ENCODE results near the gene PACSIN2.

The PACSIN2 gene

DNA sequence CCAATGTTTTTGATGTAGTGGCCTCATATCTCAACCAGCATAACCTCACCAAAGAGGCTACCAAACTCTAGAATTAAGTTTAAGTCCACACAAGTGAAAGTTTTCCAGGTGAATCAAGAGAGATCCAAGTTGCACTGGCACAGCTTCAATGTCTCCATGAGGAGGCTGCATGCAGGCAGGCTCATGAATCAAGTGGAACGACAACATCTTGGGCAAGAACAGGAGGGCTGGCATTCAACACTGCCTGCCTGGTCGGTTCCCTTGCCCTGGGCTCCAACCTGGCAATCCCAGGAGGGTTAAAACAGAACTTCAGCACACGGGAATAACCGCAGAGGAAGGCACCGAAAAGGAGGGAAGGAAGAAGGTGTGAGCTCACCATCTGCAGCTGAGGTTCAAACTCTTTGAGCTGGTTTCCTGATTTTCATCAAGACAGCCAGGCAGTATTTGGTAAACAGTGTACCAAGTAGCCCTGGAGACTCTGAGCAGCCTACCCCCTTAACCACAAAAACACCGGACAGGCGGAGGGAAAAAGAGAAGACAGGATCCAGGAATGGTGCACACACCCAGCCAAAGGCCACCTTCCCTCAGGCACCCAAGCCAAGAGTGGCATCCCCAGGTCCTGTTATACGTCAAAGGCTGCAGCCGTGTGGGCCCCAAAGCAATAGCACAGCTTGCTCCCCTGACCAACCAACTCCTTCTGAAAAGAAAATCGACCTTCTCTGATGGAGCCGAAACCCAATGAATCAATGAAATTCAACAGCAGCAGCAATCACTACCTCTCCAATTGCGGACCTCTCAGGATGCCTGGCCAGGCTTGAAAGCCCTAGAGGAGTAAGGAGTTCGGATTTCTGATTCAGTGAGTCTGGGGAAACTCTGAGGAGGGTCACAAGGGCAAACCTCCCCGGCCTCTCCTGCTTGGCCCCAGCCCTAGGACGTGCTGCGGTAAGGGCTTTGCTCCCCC lies 1.3 kb downstream of the PACSIN2 start:
- peak overlapping the region; percentile 76 for H3K4me3 ChIP-seq (ENCODE audit: insufficient read depth, low read depth, low read length)
- H3K9me3 ChIP-seq (ENCODE audit: control insufficient read depth, low read length), result no peaks in the 10 kb centered on the region
- WGBS, 2 experiments, result 33 to 36% methylated on average over 14 to 16 of the region's 16 CpGs
- H3K4me1 ChIP-seq (ENCODE audit: control insufficient read depth, insufficient read depth, low read length), result peaks cover 13% of the 10 kb centered on the region
- H3K27ac ChIP-seq (ENCODE audit: insufficient read depth, low read depth, low read length, poor library complexity, severe bottlenecking), result no peak overlapping the region
- H3K36me3 ChIP-seq (ENCODE audit: control insufficient read depth, insufficient read depth, low read length), result no peaks in the 10 kb centered on the region
- H3K27me3 ChIP-seq (ENCODE audit: control insufficient read depth, insufficient read depth, low read length, poor library complexity, severe bottlenecking), result peaks cover 12% of the 10 kb centered on the region

DNA sequence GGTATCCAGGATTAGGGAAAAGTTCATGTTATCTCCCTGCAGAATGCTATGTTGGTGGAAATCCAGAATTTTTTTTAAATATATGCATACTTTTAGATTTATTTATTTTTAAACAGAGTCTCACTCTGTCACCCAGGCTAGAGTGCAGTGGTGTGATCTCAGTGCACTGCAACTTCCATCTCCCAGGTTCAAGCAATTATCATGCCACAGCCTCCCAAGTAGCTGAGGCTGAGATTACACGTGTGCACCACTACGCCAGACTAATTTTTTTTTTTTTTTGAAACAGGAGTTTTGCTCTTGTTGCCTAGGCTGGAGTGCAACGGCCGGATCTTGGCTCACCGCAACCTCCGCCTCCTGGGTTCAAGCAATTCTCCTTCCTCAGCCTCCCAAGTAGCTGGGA lies 2.6 kb downstream of the PACSIN2 start:
- H3K4me1 ChIP-seq (ENCODE audit: control insufficient read depth, insufficient read depth, low read length), result peaks cover 13% of the 10 kb centered on the region
- H3K27me3 ChIP-seq (ENCODE audit: control insufficient read depth, insufficient read depth, low read length, poor library complexity, severe bottlenecking), result peaks cover 12% of the 10 kb centered on the region
- H3K9me3 ChIP-seq (ENCODE audit: control insufficient read depth, low read length), result no peaks in the 10 kb centered on the region
- H3K36me3 ChIP-seq (ENCODE audit: control insufficient read depth, insufficient read depth, low read length), result no peaks in the 10 kb centered on the region
- no peak overlapping the region for H3K27ac ChIP-seq (ENCODE audit: insufficient read depth, low read depth, low read length, poor library complexity, severe bottlenecking)
- 93 to 94% methylated on average over 6 of the region's 6 CpGs for WGBS, 2 experiments
- no peak overlapping the region for H3K4me3 ChIP-seq (ENCODE audit: insufficient read depth, low read depth, low read length)

DNA sequence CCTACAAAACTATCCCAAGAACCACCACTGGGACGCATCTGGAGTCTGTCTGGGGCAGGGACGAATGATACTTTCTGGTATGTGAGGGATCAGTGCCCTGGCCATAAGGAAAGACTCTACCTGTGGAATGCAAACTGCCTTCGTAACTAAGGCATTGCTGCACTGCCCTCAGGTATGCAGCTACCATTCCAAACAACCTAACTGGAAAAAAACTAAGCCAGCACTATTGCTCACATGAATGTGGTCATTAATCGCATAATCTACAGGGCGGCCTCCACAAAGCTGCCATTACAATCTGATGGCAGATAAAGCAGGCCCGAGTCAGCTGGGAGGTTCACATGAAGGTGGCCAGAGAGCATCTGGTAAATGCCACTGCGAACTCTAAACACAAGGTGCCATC lies 3.9 kb downstream of the PACSIN2 start:
- H3K4me3 ChIP-seq (ENCODE audit: insufficient read depth, low read depth, low read length), result no peak overlapping the region
- no peaks in the 10 kb centered on the region for H3K36me3 ChIP-seq (ENCODE audit: control insufficient read depth, insufficient read depth, low read length)
- 94 to 95% methylated on average over 7 of the region's 7 CpGs for WGBS, 2 experiments
- peaks cover 8% of the 10 kb centered on the region for H3K27me3 ChIP-seq (ENCODE audit: control insufficient read depth, insufficient read depth, low read length, poor library complexity, severe bottlenecking)
- no peak overlapping the region for H3K27ac ChIP-seq (ENCODE audit: insufficient read depth, low read depth, low read length, poor library complexity, severe bottlenecking)
- H3K4me1 ChIP-seq (ENCODE audit: control insufficient read depth, insufficient read depth, low read length), result peaks cover 13% of the 10 kb centered on the region
- H3K9me3 ChIP-seq (ENCODE audit: control insufficient read depth, low read length), result no peaks in the 10 kb centered on the region

DNA sequence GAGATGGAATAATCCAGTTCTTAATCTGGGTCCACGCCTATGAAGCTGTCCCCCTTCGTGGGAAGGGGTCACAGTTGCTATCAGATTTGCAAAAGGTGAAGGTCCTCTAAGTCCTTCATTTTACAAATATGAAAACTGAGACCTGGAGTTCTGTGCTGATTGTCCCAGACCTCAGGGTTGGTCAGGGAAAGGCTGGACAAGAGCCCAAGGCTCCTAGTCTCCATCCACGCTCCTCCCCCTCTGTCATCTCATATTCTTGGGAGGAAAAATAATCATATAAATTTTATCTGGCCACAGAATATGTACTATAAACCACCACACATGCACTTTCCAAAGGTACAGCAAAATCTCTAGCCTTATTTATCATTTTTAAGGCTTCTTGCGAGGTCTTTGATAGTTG lies 5.5 kb downstream of the PACSIN2 start:
- Histone ChIP-seq H3K4me1 (ENCODE audit: control insufficient read depth, insufficient read depth, low read length) (peaks cover 13% of the 10 kb centered on the region), H3K9me3 (ENCODE audit: control insufficient read depth, low read length) (no peaks in the 10 kb centered on the region), H3K27ac (ENCODE audit: insufficient read depth, low read depth, low read length, poor library complexity, severe bottlenecking) (no peak overlapping the region), H3K4me3 (ENCODE audit: insufficient read depth, low read depth, low read length) (no peak overlapping the region), H3K36me3 (ENCODE audit: control insufficient read depth, insufficient read depth, low read length) (no peaks in the 10 kb centered on the region), H3K27me3 (ENCODE audit: control insufficient read depth, insufficient read depth, low read length, poor library complexity, severe bottlenecking) (no peaks in the 10 kb centered on the region)
- 90 to 95% methylated on average over 3 to 4 of the region's 4 CpGs for WGBS, 2 experiments

DNA sequence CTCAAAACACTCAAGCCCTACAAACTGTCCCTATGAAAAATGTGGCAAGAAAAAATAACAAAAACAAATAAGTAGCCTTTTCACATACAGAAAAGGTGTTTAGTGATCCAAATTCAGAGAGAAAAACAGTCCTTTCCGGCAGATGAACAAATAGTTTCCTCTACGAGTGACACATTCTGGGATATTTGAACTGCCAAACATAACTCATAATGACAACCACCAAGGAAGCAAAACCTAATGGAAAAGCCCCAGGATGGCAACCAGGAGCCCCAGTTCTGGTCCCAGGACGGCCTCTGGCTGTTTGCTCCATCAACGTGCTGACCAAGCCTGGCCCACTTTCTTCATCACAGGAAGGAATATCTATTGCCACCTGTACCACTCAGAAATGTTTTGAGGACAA lies 6.0 kb downstream of the PACSIN2 start:
- H3K27ac ChIP-seq (ENCODE audit: insufficient read depth, low read depth, low read length, poor library complexity, severe bottlenecking), result no peak overlapping the region
- H3K9me3 ChIP-seq (ENCODE audit: control insufficient read depth, low read length), result no peaks in the 10 kb centered on the region
- no peaks in the 10 kb centered on the region for H3K27me3 ChIP-seq (ENCODE audit: control insufficient read depth, insufficient read depth, low read length, poor library complexity, severe bottlenecking)
- 94 to 95% methylated on average over 4 of the region's 4 CpGs for WGBS, 2 experiments
- peaks cover 13% of the 10 kb centered on the region for H3K4me1 ChIP-seq (ENCODE audit: control insufficient read depth, insufficient read depth, low read length)
- H3K4me3 ChIP-seq (ENCODE audit: insufficient read depth, low read depth, low read length), result no peak overlapping the region
- no peaks in the 10 kb centered on the region for H3K36me3 ChIP-seq (ENCODE audit: control insufficient read depth, insufficient read depth, low read length)

DNA sequence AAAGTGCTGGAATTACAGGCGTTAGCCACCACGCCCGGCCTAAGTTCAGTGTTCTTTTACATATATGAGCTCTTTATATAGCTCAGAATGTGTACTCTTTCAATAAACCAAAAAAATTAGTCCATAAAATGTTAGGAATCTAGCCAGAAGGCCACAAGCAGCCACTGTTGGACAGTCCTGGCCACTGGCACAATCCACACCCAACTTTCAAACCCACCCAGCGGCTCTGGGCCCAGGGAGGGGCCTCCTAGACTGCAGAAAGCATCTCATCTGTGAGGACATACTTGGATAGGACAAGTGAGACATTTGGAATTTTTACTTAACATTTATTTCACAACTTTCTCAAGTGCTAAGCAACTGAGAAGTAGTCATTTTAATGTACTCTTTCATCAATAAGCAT lies 6.4 kb downstream of the PACSIN2 start:
- H3K4me3 ChIP-seq (ENCODE audit: insufficient read depth, low read depth, low read length), result no peak overlapping the region
- no peak overlapping the region for H3K27ac ChIP-seq (ENCODE audit: insufficient read depth, low read depth, low read length, poor library complexity, severe bottlenecking)
- H3K9me3 ChIP-seq (ENCODE audit: control insufficient read depth, low read length), result no peaks in the 10 kb centered on the region
- WGBS, 2 experiments, result 88 to 94% methylated on average over 2 to 4 of the region's 4 CpGs
- H3K27me3 ChIP-seq (ENCODE audit: control insufficient read depth, insufficient read depth, low read length, poor library complexity, severe bottlenecking), result no peaks in the 10 kb centered on the region
- H3K36me3 ChIP-seq (ENCODE audit: control insufficient read depth, insufficient read depth, low read length), result no peaks in the 10 kb centered on the region
- peaks cover 10% of the 10 kb centered on the region for H3K4me1 ChIP-seq (ENCODE audit: control insufficient read depth, insufficient read depth, low read length)

DNA sequence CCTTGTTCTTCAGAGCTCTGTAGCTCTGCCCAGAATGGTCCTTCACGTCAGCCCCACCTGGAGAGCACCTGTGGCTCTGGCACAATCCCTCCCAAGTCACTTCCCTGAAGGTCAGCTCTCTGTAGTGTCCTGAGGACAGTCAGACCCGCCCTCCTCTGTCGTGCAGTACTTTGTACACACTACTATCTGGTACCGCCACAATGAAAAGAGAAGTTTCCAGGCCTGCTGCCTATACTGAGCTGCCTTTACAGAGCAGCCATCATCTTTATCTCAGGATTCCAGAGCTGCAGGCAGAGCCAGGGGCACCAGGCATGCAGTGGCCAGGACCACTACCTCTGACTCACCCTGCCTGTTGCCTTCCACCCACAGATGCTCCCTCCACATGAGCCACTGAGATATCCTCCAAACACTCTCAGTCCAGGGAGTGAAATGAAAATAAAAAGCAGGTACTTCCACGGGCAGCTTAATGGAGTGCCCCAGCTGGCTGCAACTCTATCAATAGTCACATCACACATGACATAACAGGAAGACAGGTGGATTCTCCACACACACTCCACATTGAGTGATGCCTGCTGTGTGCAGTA lies 7.3 kb downstream of the PACSIN2 start:
- no peaks in the 10 kb centered on the region for H3K36me3 ChIP-seq (ENCODE audit: control insufficient read depth, insufficient read depth, low read length)
- no peak overlapping the region for H3K27ac ChIP-seq (ENCODE audit: insufficient read depth, low read depth, low read length, poor library complexity, severe bottlenecking)
- no peaks in the 10 kb centered on the region for H3K9me3 ChIP-seq (ENCODE audit: control insufficient read depth, low read length)
- 82 to 84% methylated on average over 5 of the region's 5 CpGs for WGBS, 2 experiments
- no peak overlapping the region for H3K4me3 ChIP-seq (ENCODE audit: insufficient read depth, low read depth, low read length)
- H3K4me1 ChIP-seq (ENCODE audit: control insufficient read depth, insufficient read depth, low read length), result peaks cover 3% of the 10 kb centered on the region
- no peaks in the 10 kb centered on the region for H3K27me3 ChIP-seq (ENCODE audit: control insufficient read depth, insufficient read depth, low read length, poor library complexity, severe bottlenecking)

DNA sequence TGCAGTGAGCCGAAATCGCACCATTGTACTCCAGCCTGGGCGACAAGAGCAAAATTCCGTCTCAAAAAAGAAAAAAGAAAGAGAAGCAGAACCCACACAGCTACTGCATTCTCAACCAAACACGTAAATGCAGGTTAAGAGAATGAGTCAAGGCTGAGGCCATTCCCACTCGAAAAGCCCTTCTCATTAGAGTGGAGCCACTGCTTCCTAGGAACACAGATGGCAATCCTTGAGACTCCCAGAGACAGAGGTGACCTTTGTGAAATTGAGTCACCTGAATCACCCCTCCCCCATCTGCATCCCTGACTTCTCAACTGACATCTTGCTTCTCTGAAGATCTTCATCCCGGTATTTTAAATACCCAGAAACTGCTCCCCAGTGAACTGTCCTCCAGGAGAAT lies 8.2 kb downstream of the PACSIN2 start:
- H3K4me3 ChIP-seq (ENCODE audit: insufficient read depth, low read depth, low read length), result no peak overlapping the region
- no peak overlapping the region for H3K27ac ChIP-seq (ENCODE audit: insufficient read depth, low read depth, low read length, poor library complexity, severe bottlenecking)
- H3K4me1 ChIP-seq (ENCODE audit: control insufficient read depth, insufficient read depth, low read length), result peaks cover 3% of the 10 kb centered on the region
- H3K9me3 ChIP-seq (ENCODE audit: control insufficient read depth, low read length), result no peaks in the 10 kb centered on the region
- no peaks in the 10 kb centered on the region for H3K27me3 ChIP-seq (ENCODE audit: control insufficient read depth, insufficient read depth, low read length, poor library complexity, severe bottlenecking)
- WGBS, 2 experiments, result 88 to 92% methylated on average over 7 of the region's 7 CpGs
- no peaks in the 10 kb centered on the region for H3K36me3 ChIP-seq (ENCODE audit: control insufficient read depth, insufficient read depth, low read length)

DNA sequence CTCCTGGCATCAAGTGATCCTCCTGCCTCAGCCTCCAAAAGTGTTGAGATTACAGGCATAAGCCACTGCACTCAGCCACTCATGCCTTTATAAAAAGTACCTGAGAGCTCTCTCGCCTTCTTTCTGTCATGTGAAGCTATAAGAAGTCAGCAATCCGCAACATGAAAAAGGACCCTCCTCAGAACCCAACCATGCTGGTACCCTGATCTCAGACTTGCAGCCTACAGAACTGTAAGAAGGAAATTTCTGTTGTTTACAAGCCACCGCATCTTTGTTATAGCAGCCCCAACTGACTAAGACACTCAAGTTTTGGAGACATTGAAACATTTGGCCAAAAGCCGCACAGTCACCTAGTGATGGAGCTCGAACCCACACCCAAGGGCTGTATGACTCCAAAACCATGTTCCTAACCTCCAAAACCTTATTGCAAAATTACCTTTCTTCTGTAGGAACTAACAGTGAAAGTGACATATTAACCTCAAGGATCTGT lies 8.9 kb downstream of the PACSIN2 start:
- Histone ChIP-seq H3K4me3 (ENCODE audit: insufficient read depth, low read depth, low read length) (no peak overlapping the region), H3K36me3 (ENCODE audit: control insufficient read depth, insufficient read depth, low read length) (no peaks in the 10 kb centered on the region), H3K27ac (ENCODE audit: insufficient read depth, low read depth, low read length, poor library complexity, severe bottlenecking) (no peak overlapping the region), H3K4me1 (ENCODE audit: control insufficient read depth, insufficient read depth, low read length) (no peaks in the 10 kb centered on the region), H3K9me3 (ENCODE audit: control insufficient read depth, low read length) (no peaks in the 10 kb centered on the region), H3K27me3 (ENCODE audit: control insufficient read depth, insufficient read depth, low read length, poor library complexity, severe bottlenecking) (no peaks in the 10 kb centered on the region)
- 93 to 94% methylated on average over 5 of the region's 5 CpGs for WGBS, 2 experiments

DNA sequence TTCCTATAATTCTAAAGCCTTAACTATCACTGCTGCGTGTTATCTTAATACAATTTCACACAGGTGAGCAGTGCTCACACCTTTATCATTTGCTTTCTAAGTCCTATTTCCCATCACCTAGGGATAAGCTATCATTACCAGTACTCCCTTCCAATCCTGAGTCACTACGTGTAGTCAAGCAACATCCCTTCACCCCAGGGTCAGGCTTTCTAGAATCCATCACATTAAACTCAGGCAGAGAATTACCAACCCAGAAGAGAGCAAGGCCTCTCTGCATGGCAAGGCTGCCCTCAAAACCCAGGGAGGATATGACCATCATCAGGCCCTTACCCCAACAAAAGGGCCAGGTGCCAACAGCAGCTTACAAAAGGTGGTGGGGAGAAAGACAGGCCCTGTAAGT lies 9.8 kb downstream of the PACSIN2 start:
- Histone ChIP-seq H3K27me3 (ENCODE audit: control insufficient read depth, insufficient read depth, low read length, poor library complexity, severe bottlenecking) (no peaks in the 10 kb centered on the region), H3K27ac (ENCODE audit: insufficient read depth, low read depth, low read length, poor library complexity, severe bottlenecking) (no peak overlapping the region), H3K4me1 (ENCODE audit: control insufficient read depth, insufficient read depth, low read length) (no peaks in the 10 kb centered on the region), H3K9me3 (ENCODE audit: control insufficient read depth, low read length) (no peaks in the 10 kb centered on the region), H3K36me3 (ENCODE audit: control insufficient read depth, insufficient read depth, low read length) (no peaks in the 10 kb centered on the region), H3K4me3 (ENCODE audit: insufficient read depth, low read depth, low read length) (no peak overlapping the region)
- 69 to 70% methylated on average over 2 of the region's 2 CpGs for WGBS, 2 experiments

All from ectodermal cell (in vitro differentiated cells).